ENCODE data around the gene IL4I1. TPM values are rescaled to one million over a fixed set of nuclear protein-coding genes. Genes with fewer than 3 reads are reported as not detected.

IL4I1 gene
- total and polyA plus RNA-seq, 2 of the 8 experiments (the other 6 are each of a cell fraction or from before 2014, with no cell fraction given), result 0.41 to 0.76 TPM

DNA sequence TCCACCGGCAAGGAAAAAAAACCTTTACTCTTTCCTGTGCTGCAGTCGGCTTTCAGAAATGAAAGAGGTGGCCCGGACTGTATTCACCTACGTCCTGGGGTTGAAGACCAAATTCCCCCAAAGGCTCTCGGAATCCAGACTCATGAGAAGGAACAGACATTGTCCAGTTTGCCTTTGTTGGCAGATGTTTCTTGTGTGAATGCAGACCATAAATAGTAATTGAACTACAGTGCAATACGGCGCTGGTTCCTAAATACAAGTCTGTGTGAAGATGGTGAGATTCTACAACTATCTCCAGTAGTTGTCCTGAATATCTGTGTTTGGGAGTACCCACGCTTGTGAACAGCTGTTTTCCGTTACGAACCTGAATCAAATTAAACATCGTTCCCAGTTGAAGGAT lies 57.0 kb downstream of the IL4I1 start:
- H3K4ac ChIP-seq (replicated peaks; ENCODE audit: insufficient read length, low read depth, low read length), result no peak overlapping the region
- H4K5ac ChIP-seq (ENCODE audit: insufficient read length, low read depth, low read length), result no peak overlapping the region
- H3K79me2 ChIP-seq (ENCODE audit: control insufficient read depth in 1 of 2, insufficient read depth in 2 of 2, low read length in 2 of 2), result no peaks in the 10 kb centered on the region
- CTCF ChIA-PET (ENCODE audit: partially characterized antibody), result interaction anchor here (0.5 to 1.1 kb wide), 2 partner anchors 23 to 81 kb away, joined by 3 read pairs; no protein-coding TSS in a partner anchor
- H4K91ac ChIP-seq (replicated peaks; ENCODE audit: insufficient read length, low read length), result no peak overlapping the region
- H2AFZ ChIP-seq (ENCODE audit: low read length), result no peak overlapping the region
- no peak overlapping the region for H3K27ac ChIP-seq (ENCODE audit: low read depth, low read length)
- H3K56ac ChIP-seq (replicated peaks; ENCODE audit: insufficient read length, low read depth, low read length), result no peak overlapping the region
- H2BK12ac ChIP-seq (ENCODE audit: low read depth, low read length), result no peak overlapping the region
- H3K9me3 ChIP-seq (ENCODE audit: insufficient read depth in 2 of 2, low read depth in 1 of 2, low read length in 1 of 2), result no peaks in the 10 kb centered on the region
- no peak overlapping the region for H4K8ac ChIP-seq (ENCODE audit: extremely low read depth, insufficient read depth, low read length)
- FAIRE-seq (no peak), DNase-seq (ENCODE audit: low read depth in 1 of 2, low spot score in 2 of 2) (no peak)
- no peaks in the 10 kb centered on the region for H3K23me2 ChIP-seq (ENCODE audit: low read depth, low read length)
- H2AK5ac ChIP-seq (ENCODE audit: low read depth, low read length), result no peak overlapping the region
- no peak overlapping the region for H3K4me2 ChIP-seq (ENCODE audit: insufficient read depth in 1 of 2, low read depth in 2 of 2, low read length in 2 of 2)
- 95% methylated on average over 11 of the region's 11 CpGs; no CpG with 5 or more reads in 1 of the 2 experiments for WGBS, 2 experiments (ENCODE audit: extremely low coverage in 1 of 2, insufficient coverage in 1 of 2, insufficient read length in 1 of 2, insufficient replicate concordance in 2 of 2, low coverage in 1 of 2, low lambda C conversion rate in 2 of 2, missing lambda C conversion rate in 1 of 2)
- POLR2A ChIA-PET (ENCODE audit: partially characterized antibody), result interaction anchor here (0.7 to 3.1 kb wide), 4 partner anchors 10 to 29 kb away, joined by 3 to 13 read pairs (median 3); partner anchors contain the start of genes FUZ and PTOV1
- no peak overlapping the region for H3K18ac ChIP-seq (ENCODE audit: extremely low read depth, low read length)
- no peak overlapping the region for H2BK5ac ChIP-seq (ENCODE audit: low read depth, low read length)
- no peak overlapping the region for H3K9ac ChIP-seq (replicated peaks in 1 of 4; ENCODE audit: extremely low read depth in 1 of 4, low read depth in 3 of 4, low read length in 3 of 4)
- TF ChIP-seq TAF7 (optimal IDR thresholded peaks at IDR 0.05; ENCODE audit: borderline replicate concordance, low read depth, low read length) (no peak), SP4 (IDR thresholded peaks at IDR 0.05; ENCODE audit: low read length) (no peak), JUND (IDR thresholded peaks at IDR 0.05; ENCODE audit: low read length) (no peak), SIN3A (conservative IDR thresholded peaks at IDR 0.05 in 1 of 2, IDR thresholded peaks at IDR 0.05 in 1 of 2; ENCODE audit: low read depth in 1 of 2, low read length in 2 of 2) (no peak), FOSL1 (IDR thresholded peaks at IDR 0.05; ENCODE audit: insufficient read depth, low read depth, low read length) (no peak), RBBP5 (IDR thresholded peaks at IDR 0.05; ENCODE audit: borderline replicate concordance, low read depth, low read length) (no peak), TBP (IDR thresholded peaks at IDR 0.05; ENCODE audit: low read depth, low read length) (no peak)
- peaks cover 3% of the 10 kb centered on the region; the same call in 1 of the 2 replicates for H3K79me1 ChIP-seq (ENCODE audit: low read depth, low read length)
- H2BK20ac ChIP-seq (ENCODE audit: low read length), result no peak overlapping the region
- H2BK120ac ChIP-seq (replicated peaks; ENCODE audit: low read depth, low read length), result no peak overlapping the region
- no peak overlapping the region for H2BK15ac ChIP-seq (ENCODE audit: low read length)
- peaks cover 4 to 22% (median 9%) of the 10 kb centered on the region in 4 experiments; a peak in 6 of 8 replicates for H3K36me3 ChIP-seq (ENCODE audit: control insufficient read depth in 2 of 4, insufficient read depth in 4 of 4, low read length in 3 of 4)
- no peak overlapping the region for H3K23ac ChIP-seq (ENCODE audit: insufficient read length)
- H3K4me1 ChIP-seq (replicated peaks in 1 of 4; ENCODE audit: control insufficient read depth in 3 of 4, insufficient read depth in 4 of 4, low read length in 3 of 4), result no peaks in the 10 kb centered on the region
- no peak overlapping the region for H3K4me3 ChIP-seq (ENCODE audit: extremely low read depth in 1 of 4, insufficient read depth in 2 of 4, low read depth in 3 of 4, low read length in 4 of 4)
- H3K14ac ChIP-seq (ENCODE audit: insufficient read length), result no peak overlapping the region
- peaks cover 0 to 3% of the 10 kb centered on the region in 2 experiments for H4K20me1 ChIP-seq (replicated peaks in 1 of 2; ENCODE audit: control insufficient read depth in 1 of 2, insufficient read depth in 2 of 2, low read length in 2 of 2)
- no peaks in the 10 kb centered on the region for H3K27me3 ChIP-seq (replicated peaks in 1 of 4; ENCODE audit: control insufficient read depth in 3 of 4, extremely low read depth in 1 of 4, insufficient read depth in 3 of 4, low read length in 3 of 4)

Data from H1 (cell line).